Activated CD4-positive, alpha-beta T cell treated with anti-CD3 and anti-CD28 coated beads, Interleukin-2, Interleukin-6, amounts not matched to agents 100 ng/mL and 50 ng/mL, durations not matched to agents 16 hours and 8 hours (primary cell): ENCODE measurements around the gene LTB4R2.

Experiments used
- DNase-seq: peaks from one replicate; pipeline ENCODE4 v3.0.0-alpha.2; 2020

LTB4R2 gene

GRCh38 chr14:24277606-24278321 lies 32.2 kb upstream of the LTB4R2 start:
- DNase-seq: no peak

DNA sequence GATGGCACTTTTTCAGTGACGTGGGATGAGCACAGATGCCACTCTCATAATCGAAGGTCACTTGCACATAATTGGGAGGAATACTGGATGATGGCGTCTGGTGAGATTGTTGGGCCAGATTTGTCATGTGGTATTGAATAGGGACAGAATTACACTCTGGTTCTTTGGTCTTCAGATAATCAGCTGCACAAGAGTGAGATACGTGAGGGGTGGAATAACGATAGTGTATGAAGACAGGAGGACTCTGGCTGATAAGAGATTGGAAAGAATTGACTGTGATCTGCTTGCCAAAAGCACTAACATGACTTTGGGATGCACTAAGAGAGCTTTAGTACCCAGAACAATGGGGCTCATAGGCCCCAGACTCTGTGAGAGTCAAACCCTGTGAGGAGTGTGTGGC lies 31.5 kb upstream of the LTB4R2 start:
- no peak for DNase-seq

DNA sequence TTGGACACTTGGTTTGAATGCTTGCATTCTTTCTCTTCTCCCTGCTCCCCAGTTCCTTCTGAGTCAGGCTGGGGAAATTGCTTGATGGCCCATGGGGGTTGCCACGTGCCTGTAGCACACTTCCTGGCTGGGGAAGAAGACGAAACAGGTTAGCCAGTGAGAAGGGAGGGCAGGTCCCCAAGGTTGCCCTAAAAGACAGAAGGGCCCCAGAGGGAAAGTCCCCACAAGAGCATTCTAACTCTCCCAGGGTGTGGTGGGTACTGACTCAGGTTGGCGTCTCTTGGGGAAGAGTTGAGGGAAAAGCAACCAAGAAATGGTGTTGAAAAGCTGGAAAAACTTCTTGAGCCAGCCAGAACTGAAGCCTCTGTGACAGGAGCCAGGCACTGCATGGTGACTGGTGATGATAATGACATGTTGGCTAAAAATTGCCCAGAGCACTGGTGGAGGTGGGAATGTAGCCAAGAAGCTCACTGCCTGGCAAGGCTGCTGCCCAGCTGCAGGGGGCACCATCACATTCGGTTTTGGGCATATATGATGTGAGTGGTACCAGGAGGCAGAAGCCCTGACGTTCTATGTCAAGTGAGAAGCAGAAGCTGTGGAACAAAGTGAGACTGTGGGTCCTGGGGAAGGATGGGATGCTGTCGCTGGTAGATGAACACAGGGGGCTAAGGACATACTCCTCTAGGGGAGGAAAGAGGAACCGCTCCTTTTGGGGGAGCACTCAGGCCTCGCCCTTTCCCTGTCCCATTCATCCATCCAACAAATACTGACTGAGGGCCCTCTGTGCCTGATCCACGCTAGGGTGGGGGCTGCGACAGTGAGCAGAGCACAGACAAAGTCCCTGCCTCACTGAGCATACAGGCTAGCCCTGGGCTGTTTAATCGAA lies 30.4 kb upstream of the LTB4R2 start:
- DNase-seq: peak; percentile 71

DNA sequence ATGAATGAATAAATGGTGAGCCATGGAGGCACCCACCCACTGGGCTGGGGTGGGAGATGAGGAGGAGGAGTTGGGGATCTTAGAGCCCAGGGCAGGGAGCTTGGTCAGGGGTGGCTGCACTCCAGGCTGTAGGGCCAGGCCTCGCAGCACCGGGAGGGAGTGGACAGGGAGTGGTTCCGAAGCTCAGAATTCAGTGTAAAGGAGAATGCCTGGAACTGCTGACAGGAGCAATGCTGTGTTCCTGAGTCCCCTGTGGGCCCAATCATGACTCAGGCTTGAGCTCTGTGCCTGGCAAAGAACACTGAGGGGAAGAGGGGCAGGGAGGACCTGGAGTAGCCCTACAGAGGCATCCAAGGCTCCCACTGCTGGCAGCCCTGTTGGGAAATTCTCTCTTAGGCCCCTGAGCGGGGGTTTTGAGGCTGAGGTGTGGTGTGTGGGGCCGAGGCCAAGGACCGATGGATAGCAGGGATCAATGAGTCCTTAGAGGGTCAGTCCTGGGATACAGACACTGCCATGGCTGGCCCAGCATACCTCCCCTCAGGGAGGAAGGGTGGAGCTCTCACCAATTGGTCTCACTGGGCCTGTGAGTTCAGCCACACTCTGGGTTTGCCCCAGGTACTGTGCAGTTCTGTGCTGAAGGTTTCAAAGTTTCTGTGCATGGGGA lies 29.0 kb upstream of the LTB4R2 start:
- no peak for DNase-seq

- no peak for DNase-seq
Measured at GRCh38 chr14:24281636-24282035, 28.3 kb upstream of the LTB4R2 start.

GRCh38 chr14:24282736-24283135 lies 27.2 kb upstream of the LTB4R2 start:
- no peak for DNase-seq

- DNase-seq: no peak
Measured at GRCh38 chr14:24283796-24284460, 26.0 kb upstream of the LTB4R2 start.

GRCh38 chr14:24284501-24285035 lies 25.4 kb upstream of the LTB4R2 start:
- DNase-seq: no peak

DNA sequence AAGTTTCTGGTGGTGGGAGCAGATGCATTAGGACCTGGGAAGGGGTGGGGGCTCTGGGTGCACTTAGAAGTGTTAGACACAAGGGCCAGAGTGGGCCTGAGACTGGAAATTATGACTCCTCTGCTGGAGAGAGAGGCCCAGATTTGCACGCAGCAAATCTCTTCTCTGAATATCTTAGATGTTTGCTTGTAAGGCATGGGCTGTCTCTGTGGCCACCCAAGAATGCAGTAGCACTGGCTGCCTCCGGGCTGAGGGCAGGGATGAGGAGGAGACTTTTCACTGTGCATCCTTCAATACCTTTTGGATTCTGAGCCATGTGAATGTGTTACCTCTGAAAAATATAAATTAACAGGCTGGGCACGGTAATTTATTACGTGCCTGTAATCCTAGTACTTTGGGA lies 24.6 kb upstream of the LTB4R2 start:
- no peak for DNase-seq

GRCh38 chr14:24286996-24287395 lies 22.9 kb upstream of the LTB4R2 start:
- DNase-seq: no peak

DNA sequence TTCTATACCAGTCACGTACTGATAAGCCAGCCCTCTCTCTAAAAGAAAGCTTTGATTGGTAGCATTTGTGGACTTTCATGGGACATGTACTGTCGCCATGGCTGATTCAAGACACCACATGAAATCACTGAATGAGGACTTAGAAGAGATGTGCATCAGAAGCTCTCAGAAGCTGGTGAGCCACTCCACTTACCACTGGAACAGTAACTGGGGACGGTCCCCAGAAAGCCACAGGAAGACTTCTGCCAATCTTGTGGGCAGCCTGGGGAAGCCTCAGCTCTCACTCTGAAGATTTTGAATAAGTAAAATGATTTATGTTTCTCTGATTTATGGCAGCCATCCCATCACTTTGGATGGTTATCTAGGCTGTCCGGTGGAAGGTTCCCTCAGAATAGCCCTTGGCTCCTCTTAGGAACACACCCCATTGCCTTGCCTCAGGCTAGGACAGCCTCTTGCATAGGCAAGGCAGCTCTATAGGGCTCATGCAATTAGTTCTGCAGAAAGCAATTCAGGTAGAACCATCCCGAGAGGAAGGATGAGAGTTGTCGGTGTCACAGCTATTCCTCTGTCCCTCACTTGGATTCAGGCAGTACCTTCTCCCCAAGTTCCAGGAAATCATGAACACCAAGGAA lies 20.2 kb upstream of the LTB4R2 start:
- DNase-seq: peak; percentile 84

DNA sequence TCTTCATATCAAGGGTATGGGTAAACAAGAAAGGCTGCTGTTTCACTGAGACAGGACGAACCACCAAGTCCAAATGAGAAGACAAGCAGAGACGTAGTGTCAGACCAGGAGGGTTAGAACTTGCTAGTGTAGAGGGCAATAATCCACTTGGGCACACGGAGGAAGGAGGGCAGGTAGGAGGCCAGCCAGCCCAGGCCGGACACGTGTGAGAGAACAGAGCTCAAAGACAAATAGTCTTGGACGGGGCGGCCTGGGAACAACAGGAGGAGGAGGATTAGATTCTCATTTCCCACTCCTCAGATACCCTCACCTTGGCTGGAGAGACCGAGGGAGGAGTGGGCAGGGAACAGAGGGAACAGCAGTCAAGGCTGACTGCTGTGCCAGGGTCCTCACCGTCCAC lies 19.2 kb upstream of the LTB4R2 start:
- DNase-seq: no peak

DNA sequence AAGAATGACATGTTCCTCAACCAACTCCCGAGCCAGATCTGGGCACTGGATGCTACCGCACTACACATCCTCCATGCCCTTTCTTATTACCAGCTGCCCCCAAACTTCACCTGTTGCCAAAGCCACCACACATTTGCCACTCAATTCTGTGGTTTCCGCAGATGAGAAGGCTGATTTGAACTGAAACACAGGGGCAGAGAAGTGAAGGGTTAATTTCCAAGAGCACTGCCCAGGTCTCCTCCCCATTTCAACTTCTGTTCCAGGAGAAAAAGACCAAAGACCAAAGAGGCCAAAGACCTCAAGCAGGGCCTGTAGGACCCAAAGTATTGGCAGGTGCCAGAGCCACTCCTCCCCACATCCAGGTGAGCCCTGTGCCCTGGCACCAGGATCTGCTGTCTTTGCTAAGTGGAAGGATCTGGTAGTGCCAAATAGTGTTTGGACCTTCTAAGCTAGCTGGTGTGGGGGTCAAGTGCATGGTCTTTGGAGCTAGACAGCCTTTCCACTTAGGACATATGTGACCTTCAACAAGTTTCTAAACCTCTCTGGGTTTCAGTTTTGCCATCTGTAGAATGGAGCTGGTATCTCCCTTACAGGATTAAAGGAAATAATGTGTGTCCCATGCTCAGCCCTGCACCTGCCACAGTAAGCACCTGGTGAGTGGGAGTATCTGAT lies 18.4 kb upstream of the LTB4R2 start:
- DNase-seq: no peak

DNA sequence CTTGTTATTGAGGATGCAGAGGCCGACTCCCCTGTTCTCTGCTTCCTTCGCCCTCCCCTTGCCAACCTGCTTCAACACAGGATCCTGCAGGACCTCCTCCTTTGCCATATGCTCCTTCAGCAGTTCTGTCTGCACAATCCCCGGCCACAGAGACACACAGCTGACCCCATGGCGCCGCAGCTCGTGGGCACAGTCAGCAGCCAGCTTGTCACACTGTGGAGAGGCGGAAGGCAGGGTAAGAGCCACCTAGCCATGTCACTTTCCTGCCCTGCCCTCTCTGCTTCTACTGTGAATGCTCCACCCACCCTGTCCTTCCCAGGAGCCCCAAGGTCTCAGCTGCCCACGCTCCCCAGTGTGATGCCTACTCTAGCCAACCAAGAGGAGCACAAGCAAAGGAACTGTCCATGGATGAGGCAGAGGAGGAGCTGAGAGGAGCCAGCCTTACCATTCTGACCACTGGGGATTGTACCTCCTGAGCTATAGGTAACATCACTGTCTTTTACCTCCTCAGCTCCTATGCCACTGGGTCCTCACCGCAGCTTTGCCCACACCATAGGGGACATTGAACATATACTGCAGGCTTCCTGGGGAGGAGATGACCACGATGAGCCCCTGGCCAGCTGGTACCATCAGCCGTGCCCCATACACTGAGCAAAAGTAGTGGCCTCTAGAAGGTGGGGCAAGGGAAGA lies 17.7 kb upstream of the LTB4R2 start:
- DNase-seq: no peak

DNA sequence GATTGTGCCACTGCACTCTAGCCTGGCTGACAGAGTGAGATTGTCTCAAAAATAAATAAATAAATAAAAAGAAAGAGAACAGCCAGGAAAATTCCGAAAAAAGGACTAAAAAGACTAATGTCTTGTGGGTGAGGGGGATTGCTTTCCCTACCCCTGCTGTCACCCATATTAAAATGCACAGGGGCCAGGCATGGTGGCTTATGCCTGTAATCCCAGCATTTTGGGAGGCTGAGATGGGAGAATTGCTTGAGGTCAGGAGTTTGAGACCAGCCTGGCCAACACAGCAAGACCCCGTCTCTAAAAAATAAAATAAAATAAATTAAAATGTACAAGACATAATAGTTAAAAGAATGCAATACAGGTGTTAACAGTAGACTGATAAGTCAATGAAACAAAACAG lies 16.4 kb upstream of the LTB4R2 start:
- DNase-seq: no peak

DNA sequence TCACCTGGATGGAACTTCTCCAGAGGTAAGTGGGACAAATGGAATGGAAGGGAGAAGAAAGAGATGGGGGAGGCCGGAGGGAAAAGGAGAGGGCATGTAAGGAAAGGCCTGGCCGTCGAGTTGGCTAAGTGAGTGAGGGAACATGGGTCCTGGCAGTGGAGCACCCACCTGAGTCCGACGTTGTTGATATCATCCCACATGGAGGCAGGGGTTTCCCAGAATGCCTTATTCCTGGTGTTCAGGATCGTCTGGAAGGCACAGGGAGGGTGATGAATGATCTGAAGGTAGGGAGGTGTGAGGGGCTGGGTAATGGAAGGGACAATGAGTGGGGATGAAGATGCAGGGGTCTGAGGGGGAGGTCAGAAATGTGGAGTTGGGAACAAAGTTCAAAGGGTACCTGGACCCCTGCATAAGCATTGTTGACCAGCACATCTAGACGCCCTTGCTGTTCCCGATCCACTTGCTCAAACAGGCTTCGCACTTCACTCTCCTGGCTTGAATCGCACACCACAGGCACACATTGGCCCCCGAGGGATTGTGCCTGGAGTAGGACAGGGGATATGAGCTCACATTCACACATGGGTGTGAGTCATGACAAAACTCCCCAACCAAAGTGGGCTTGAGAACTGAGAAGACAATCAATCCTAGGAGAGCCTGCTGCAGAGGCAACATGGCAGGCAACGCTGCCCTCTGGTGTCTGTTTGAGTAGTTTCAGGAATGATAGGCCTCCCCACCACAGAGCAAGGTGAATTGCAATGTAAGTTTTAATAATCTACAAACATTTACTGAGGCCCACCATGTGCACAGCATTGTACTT lies 13.4 kb upstream of the LTB4R2 start:
- DNase-seq: peak; percentile 87

- DNase-seq: peak; percentile 22
Measured at GRCh38 chr14:24297190-24297964, 12.6 kb upstream of the LTB4R2 start.

DNA sequence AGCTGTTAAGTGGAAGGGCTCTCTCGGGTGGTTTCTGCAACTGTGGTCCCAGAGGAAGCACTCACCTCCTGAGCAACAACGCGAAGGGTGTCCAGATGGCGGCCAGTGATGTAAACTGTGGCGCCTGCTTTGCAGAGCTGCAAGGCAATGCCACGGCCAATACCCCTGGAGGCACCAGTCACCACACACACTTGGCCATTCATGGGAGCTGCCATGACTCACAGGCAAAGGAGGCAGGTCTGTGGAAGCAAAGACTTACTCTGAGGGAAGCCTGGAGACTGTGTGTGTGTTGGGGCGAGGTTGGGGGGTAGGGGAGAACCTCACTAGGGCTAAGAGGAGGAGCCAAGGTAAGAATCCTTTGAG lies 11.1 kb upstream of the LTB4R2 start:
- no peak for DNase-seq
